ENCODE results near the gene PROP1. TPM values are rescaled to one million over a fixed set of nuclear protein-coding genes. Genes with fewer than 3 reads are reported as not detected.

PROP1 gene
- total RNA-seq, 1 donor from 2014 or later, result not detected

- no peak for DNase-seq (ENCODE audit: low read depth)
- TF ChIP-seq CTCF (conservative IDR thresholded peaks at IDR 0.05; ENCODE audit: low read depth, low read length), result no peak
- no peak overlapping the region for H3K4me3 ChIP-seq (ENCODE audit: low read depth, low read length)
Observed at GRCh38 chr5:177996660-177997318, 747 bp upstream of the PROP1 start.

GRCh38 chr5:177994561-177995190 lies 1.4 kb downstream of the PROP1 start:
- TF ChIP-seq CTCF (conservative IDR thresholded peaks at IDR 0.05; ENCODE audit: low read depth, low read length), result no peak
- no peak overlapping the region for H3K4me3 ChIP-seq (ENCODE audit: low read depth, low read length)
- DNase-seq (ENCODE audit: low read depth), result no peak

GRCh38 chr5:177994063-177994462 lies 2.0 kb downstream of the PROP1 start:
- DNase-seq (ENCODE audit: low read depth), result no peak
- TF ChIP-seq CTCF (conservative IDR thresholded peaks at IDR 0.05; ENCODE audit: low read depth, low read length), result no peak
- H3K4me3 ChIP-seq (ENCODE audit: low read depth, low read length), result no peak overlapping the region

GRCh38 chr5:177992466-177992865 lies 3.6 kb downstream of the PROP1 start:
- TF ChIP-seq CTCF (conservative IDR thresholded peaks at IDR 0.05; ENCODE audit: low read depth, low read length), result no peak
- no peak overlapping the region for H3K4me3 ChIP-seq (ENCODE audit: low read depth, low read length)
- no peak for DNase-seq (ENCODE audit: low read depth)

GRCh38 chr5:177988989-177989625 lies 6.9 kb downstream of the PROP1 start:
- no peak overlapping the region for H3K4me3 ChIP-seq (ENCODE audit: low read depth, low read length)
- TF ChIP-seq CTCF (conservative IDR thresholded peaks at IDR 0.05; ENCODE audit: low read depth, low read length), result no peak
- no peak for DNase-seq (ENCODE audit: low read depth)

GRCh38 chr5:177987326-177987725 lies 8.7 kb downstream of the PROP1 start:
- H3K4me3 ChIP-seq (ENCODE audit: low read depth, low read length), result no peak overlapping the region
- TF ChIP-seq CTCF (conservative IDR thresholded peaks at IDR 0.05; ENCODE audit: low read depth, low read length), result no peak
- no peak for DNase-seq (ENCODE audit: low read depth)
